A549 (cell line): ENCODE measurements around the gene ELN.

ENCODE experiments used
- BCL3 ChIP-seq: fragments of >200 bp; sonication (Bioruptor Twin); formaldehyde crosslinking; IDR thresholded peaks from 3 replicates; pipeline ENCODE4 v1.6.1; 2016
- BHLHE40 ChIP-seq: IDR thresholded peaks from 2 replicates; pipeline ENCODE4 v1.6.1; 2012; ENCODE audit warnings: low read depth, low read length, inconsistent platforms
- CBX2 ChIP-seq: fragments of 200-600 bp; sonication (generic); IDR thresholded peaks from 2 replicates; pipeline ENCODE4 v1.6.1; 2016; ENCODE audit warnings: low read depth, mild to moderate bottlenecking, borderline replicate concordance
- CHD2 ChIP-seq: fragments of 150-350 bp; IDR thresholded peaks from 2 replicates; pipeline ENCODE4 v1.6.1; 2014; ENCODE audit warnings: low read length; ENCODE audit not compliant: partially characterized antibody
- CHD4 ChIP-seq: fragments of 200-600 bp; sonication (generic); IDR thresholded peaks from 2 replicates; pipeline ENCODE4 v1.6.1; 2016; ENCODE audit warnings: antibody characterized with exemption, mild to moderate bottlenecking, borderline replicate concordance
- CTCF ChIP-seq: fragments of >200 bp; sonication (Bioruptor Twin); formaldehyde crosslinking; IDR thresholded peaks from 3 replicates; pipeline ENCODE4 v1.5.1; 2016
- EP300 ChIP-seq, 2 experiments: fragments of >200 bp; sonication (Bioruptor Twin); formaldehyde crosslinking; IDR thresholded peaks; 2 replicates in 1 of 2; 3 replicates in 1 of 2; pipeline ENCODE4 v1.6.1; 2016 to 2017
- HDAC2 ChIP-seq: fragments of 200-600 bp; sonication (generic); IDR thresholded peaks from 2 replicates; pipeline ENCODE4 v1.6.1; 2016
- KDM5A ChIP-seq: fragments of 200-600 bp; sonication (generic); IDR thresholded peaks from 2 replicates; pipeline ENCODE4 v1.6.1; 2016; ENCODE audit warnings: antibody characterized with exemption, mild to moderate bottlenecking
- MAX ChIP-seq: IDR thresholded peaks from 2 replicates; pipeline ENCODE4 v1.6.1; 2012
- POLR2A ChIP-seq: IDR thresholded peaks from 2 replicates; pipeline ENCODE4 v1.6.1; 2012; ENCODE audit warnings: mild to moderate bottlenecking, low read length
- RAD21 ChIP-seq, 2 experiments: fragments of >200 bp in 1 of 2; sonication (Bioruptor Twin) in 1 of 2; formaldehyde crosslinking in 1 of 2; IDR thresholded peaks in 1 of 2; conservative IDR thresholded peaks in 1 of 2; 2 replicates in 1 of 2; 3 replicates in 1 of 2; pipeline ENCODE4 v1.6.1; 2012 to 2018; ENCODE audit warnings: inconsistent platforms in 1 of 2
- RFX5 ChIP-seq: fragments of 450-650 bp; IDR thresholded peaks from 2 replicates; pipeline ENCODE4 v1.7.1; 2014; ENCODE audit warnings: antibody characterized with exemption, mild to moderate bottlenecking, moderate library complexity

GRCh38 chr7:74093671-74094223 lies 65.8 kb downstream of the ELN start:
- TF ChIP-seq BHLHE40, result no peak
- no peak for TF ChIP-seq CHD4
- TF ChIP-seq RFX5, result no peak
- no peak; the same call in 1 of the 2 replicates for TF ChIP-seq POLR2A
- TF ChIP-seq MAX, result no peak
- no peak for TF ChIP-seq KDM5A
- no peak for TF ChIP-seq CHD2
- no peak for TF ChIP-seq CTCF
- no peak for TF ChIP-seq BCL3
- TF ChIP-seq CBX2, result no peak
- no peak for TF ChIP-seq RAD21 (conservative IDR thresholded peaks at IDR 0.05 in 1 of 2, IDR thresholded peaks at IDR 0.05 in 1 of 2)
- no peak for TF ChIP-seq HDAC2
- TF ChIP-seq EP300 (IDR thresholded peaks at IDR 0.05), result no peak
